ENCODE measurements around the gene CNRIP1. TPM values are rescaled to one million over a fixed set of nuclear protein-coding genes. Genes with fewer than 3 reads are reported as not detected.
A peak's percentile ranks its signal among the peaks of the same experiment; 100 is the strongest.

The CNRIP1 gene
- total RNA-seq, 1 donor from 2014 or later = not detected

DNA sequence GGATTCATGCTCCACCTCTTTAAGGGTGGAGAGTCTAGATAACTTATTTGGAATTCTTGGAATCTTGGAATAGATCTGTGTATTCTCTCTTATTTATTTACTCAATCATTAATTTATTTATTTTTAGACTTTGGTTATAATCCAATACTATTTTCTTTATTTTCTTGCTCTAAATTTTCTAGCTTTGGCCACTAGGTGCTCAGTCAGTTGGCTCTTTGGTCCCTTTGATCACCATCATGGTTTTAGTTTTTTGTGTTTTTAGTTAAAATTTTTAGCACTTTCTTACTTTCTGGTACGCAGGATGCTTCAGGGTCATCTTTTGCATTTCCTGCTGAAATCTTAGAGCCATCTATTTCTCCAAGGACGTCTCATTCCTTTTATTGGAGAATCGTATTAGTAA lies 40.1 kb upstream of the CNRIP1 start:
- no peaks in the 10 kb centered on the region for H3K27me3 Mint-ChIP-seq
- no peaks in the 10 kb centered on the region for H3K36me3 Mint-ChIP-seq (ENCODE audit: low read depth)
- H3K4me3 Mint-ChIP-seq = no peak overlapping the region
- H3K27ac Mint-ChIP-seq = no peak overlapping the region
- TF ChIP-seq, protein P1, sequence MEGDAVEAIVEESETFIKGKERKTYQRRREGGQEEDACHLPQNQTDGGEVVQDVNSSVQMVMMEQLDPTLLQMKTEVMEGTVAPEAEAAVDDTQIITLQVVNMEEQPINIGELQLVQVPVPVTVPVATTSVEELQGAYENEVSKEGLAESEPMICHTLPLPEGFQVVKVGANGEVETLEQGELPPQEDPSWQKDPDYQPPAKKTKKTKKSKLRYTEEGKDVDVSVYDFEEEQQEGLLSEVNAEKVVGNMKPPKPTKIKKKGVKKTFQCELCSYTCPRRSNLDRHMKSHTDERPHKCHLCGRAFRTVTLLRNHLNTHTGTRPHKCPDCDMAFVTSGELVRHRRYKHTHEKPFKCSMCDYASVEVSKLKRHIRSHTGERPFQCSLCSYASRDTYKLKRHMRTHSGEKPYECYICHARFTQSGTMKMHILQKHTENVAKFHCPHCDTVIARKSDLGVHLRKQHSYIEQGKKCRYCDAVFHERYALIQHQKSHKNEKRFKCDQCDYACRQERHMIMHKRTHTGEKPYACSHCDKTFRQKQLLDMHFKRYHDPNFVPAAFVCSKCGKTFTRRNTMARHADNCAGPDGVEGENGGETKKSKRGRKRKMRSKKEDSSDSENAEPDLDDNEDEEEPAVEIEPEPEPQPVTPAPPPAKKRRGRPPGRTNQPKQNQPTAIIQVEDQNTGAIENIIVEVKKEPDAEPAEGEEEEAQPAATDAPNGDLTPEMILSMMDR (IDR thresholded peaks at IDR 0.05) = no peak
- no peaks in the 10 kb centered on the region for H3K9me3 Mint-ChIP-seq
- CTCF ChIA-PET = interaction anchor here (0.9 to 3.3 kb wide), 3 partner anchors 26 to 82 kb away, joined by 3 to 32 read pairs (median 5); no protein-coding TSS in a partner anchor
- ATAC-seq (ENCODE audit: low read depth) = no peak
- H3K4me1 Mint-ChIP-seq = peaks cover 44% of the 10 kb centered on the region
- DNase-seq = no peak
- POLR2A ChIA-PET = no interaction called here
- intact Hi-C loops (cut with micrococcal nuclease) = loop anchor here (10.0 kb wide), 1 partner anchor 375 kb away; the partner anchor contains the start of gene ARHGAP25

DNA sequence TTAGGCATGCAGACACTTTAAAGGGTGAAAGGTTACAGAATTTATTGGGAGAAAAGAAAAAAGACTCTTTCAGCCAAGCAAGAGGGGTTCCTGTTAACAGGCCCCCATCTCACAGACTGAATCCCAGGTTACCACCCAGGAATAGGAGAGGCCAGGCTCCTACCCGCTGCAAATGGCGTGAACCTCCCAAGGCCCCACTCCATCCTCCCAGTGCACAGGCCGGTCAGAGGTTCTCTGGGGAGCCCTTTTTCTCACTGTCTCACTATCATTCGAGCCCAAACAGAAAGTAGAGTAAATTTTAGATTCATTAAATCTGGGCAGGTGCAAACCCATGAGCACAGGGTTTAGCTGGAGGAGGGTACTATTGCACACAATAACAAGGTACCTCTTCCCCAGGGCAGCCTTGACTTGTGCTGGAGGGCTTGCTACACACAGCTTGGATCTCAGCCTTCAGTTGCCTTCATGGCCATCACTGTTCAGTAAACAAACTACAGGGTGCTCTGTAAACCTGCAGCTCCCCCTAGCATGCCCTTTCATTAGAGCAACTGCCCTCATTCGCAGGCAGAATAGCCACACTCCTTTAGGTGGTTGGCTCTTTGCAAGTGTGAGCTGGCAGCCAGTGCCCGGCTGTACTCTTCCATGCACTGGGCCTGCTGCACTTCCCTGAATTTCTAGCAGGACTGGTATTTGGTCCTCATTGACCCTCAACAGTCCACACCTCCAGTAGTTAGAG lies 38.0 kb upstream of the CNRIP1 start:
- peak; percentile 47 for ATAC-seq (ENCODE audit: low read depth)

GRCh38 chr2:68356599-68357239 lies 37.0 kb upstream of the CNRIP1 start:
- intact Hi-C loops (cut with micrococcal nuclease) = no loop called here
- ChIA-PET CTCF (interaction anchor here (1.4 to 2.5 kb wide), 3 partner anchors 55 to 84 kb away, joined by 3 to 12 read pairs (median 6); no protein-coding TSS in a partner anchor), POLR2A (interaction anchor here (1.7 kb wide), 1 partner anchor 84 kb away, joined by 4 read pairs; no protein-coding TSS in a partner anchor)
- TF ChIP-seq, protein P1 (IDR thresholded peaks at IDR 0.05) = no peak
- no peaks in the 10 kb centered on the region for H3K27me3 Mint-ChIP-seq
- H3K4me1 Mint-ChIP-seq = peaks cover 12% of the 10 kb centered on the region
- ATAC-seq (ENCODE audit: low read depth) (no peak), DNase-seq (no peak)
- H3K4me3 Mint-ChIP-seq = no peak overlapping the region
- no peaks in the 10 kb centered on the region for H3K36me3 Mint-ChIP-seq (ENCODE audit: low read depth)
- H3K9me3 Mint-ChIP-seq = no peaks in the 10 kb centered on the region
- H3K27ac Mint-ChIP-seq = no peak overlapping the region

More for the DNA sequence above, 38.0 kb upstream of the CNRIP1 start:
- DNase-seq = no peak
- Mint-ChIP-seq H3K36me3 (ENCODE audit: low read depth) (no peaks in the 10 kb centered on the region), H3K27me3 (no peaks in the 10 kb centered on the region), H3K27ac (no peak overlapping the region), H3K4me1 (peaks cover 23% of the 10 kb centered on the region), H3K4me3 (no peak overlapping the region), H3K9me3 (no peaks in the 10 kb centered on the region)
- ChIA-PET CTCF (interaction anchor here (0.8 to 2.5 kb wide), 8 partner anchors 54 to 236 kb away, joined by 3 to 12 read pairs (median 4); no protein-coding TSS in a partner anchor), POLR2A (interaction anchor here (1.7 kb wide), 1 partner anchor 83 kb away, joined by 4 read pairs; no protein-coding TSS in a partner anchor)
- TF ChIP-seq, protein P1 (IDR thresholded peaks at IDR 0.05) = no peak
- intact Hi-C loops (cut with micrococcal nuclease) = no loop called here

GRCh38 chr2:68352651-68353391 lies 33.1 kb upstream of the CNRIP1 start:
- H3K36me3 Mint-ChIP-seq (ENCODE audit: low read depth) = no peaks in the 10 kb centered on the region
- POLR2A ChIA-PET = no interaction called here
- H3K27ac Mint-ChIP-seq = no peak overlapping the region
- intact Hi-C loops (cut with micrococcal nuclease) = loop anchor here (2.0 kb wide), 1 partner anchor 14 kb away; no protein-coding TSS in a partner anchor
- H3K9me3 Mint-ChIP-seq = no peaks in the 10 kb centered on the region
- H3K27me3 Mint-ChIP-seq = no peaks in the 10 kb centered on the region
- DNase-seq = no peak
- CTCF ChIA-PET = no interaction called here
- no peak overlapping the region for H3K4me3 Mint-ChIP-seq
- TF ChIP-seq, protein P1 (IDR thresholded peaks at IDR 0.05) = no peak
- ATAC-seq (ENCODE audit: low read depth) = no peak
- peaks cover 4% of the 10 kb centered on the region for H3K4me1 Mint-ChIP-seq

Measured in activated B cell treated with CpG ODN at 0.5 μM for 24 hours (primary cell).